ENCODE data around the gene COL27A1. TPM values are rescaled to one million over a fixed set of nuclear protein-coding genes. Genes with fewer than 3 reads are reported as not detected.
A peak's percentile ranks its signal among the peaks of the same experiment; 100 is the strongest.

COL27A1 gene
- total and polyA plus RNA-seq, 7 donors, result 1.4 to 13.3 (median 4.3) TPM

DNA sequence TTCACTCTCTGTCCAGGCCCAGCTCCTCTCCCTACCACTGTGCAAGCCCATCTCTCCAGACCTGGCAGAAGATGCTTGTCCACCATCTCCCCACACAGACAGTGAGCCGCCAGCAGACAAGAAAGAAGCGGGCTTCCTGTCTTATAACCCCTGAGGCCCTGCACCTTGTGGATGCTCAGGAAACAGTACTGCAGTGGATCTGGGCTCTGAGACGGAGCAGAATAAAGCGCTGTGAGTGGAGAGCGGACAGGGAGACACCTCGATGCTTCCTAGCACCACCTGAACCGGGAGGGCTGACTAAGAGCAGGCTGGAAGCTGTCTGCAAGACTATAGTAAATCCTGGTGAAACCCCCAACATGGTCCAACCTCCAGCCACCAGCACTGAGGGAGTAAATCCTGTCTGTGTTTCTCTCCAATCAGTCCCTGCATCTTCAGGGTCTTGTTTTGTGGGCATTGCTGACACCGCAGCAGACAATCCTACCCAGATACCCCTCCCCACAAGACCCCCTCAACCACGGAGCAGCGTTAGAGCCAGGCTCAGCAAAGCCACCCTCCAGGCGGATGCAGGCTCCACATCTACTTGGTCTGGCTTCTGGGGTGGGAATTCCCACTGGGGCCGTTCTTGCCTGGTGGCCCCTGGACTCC is 193.0 kb downstream of the COL27A1 start:
- Histone ChIP-seq H3K9me3 (no peaks in the 10 kb centered on the region), H3K4me3 (no peak overlapping the region), H3K4me1 (peaks cover 0 to 51% (median 36%) of the 10 kb centered on the region in 4 donors), H3K36me3 (peaks cover 14 to 80% (median 21%) of the 10 kb centered on the region in 4 donors), H3K27me3 (no peaks in the 10 kb centered on the region), H3K27ac (peak overlapping the region; percentile 75 to 84 (median 81))
- DNase-seq, result no peak
- intact Hi-C loops (cut with DNase I), result loop anchor here (2.0 kb wide), 3 partner anchors 40 to 156 kb away; partner anchors contain the start of gene WHRN
- WGBS, 2 donors, result 84 to 87% methylated on average over 12 of the region's 12 CpGs
- TF ChIP-seq, protein P1, sequence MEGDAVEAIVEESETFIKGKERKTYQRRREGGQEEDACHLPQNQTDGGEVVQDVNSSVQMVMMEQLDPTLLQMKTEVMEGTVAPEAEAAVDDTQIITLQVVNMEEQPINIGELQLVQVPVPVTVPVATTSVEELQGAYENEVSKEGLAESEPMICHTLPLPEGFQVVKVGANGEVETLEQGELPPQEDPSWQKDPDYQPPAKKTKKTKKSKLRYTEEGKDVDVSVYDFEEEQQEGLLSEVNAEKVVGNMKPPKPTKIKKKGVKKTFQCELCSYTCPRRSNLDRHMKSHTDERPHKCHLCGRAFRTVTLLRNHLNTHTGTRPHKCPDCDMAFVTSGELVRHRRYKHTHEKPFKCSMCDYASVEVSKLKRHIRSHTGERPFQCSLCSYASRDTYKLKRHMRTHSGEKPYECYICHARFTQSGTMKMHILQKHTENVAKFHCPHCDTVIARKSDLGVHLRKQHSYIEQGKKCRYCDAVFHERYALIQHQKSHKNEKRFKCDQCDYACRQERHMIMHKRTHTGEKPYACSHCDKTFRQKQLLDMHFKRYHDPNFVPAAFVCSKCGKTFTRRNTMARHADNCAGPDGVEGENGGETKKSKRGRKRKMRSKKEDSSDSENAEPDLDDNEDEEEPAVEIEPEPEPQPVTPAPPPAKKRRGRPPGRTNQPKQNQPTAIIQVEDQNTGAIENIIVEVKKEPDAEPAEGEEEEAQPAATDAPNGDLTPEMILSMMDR (IDR thresholded peaks at IDR 0.05), result no peak
- no peak for TF ChIP-seq EP300 (IDR thresholded peaks at IDR 0.05)
- TF ChIP-seq POLR2AphosphoS5 (IDR thresholded peaks at IDR 0.05), result no peak
- no peak for TF ChIP-seq POLR2A (IDR thresholded peaks at IDR 0.05)

DNA sequence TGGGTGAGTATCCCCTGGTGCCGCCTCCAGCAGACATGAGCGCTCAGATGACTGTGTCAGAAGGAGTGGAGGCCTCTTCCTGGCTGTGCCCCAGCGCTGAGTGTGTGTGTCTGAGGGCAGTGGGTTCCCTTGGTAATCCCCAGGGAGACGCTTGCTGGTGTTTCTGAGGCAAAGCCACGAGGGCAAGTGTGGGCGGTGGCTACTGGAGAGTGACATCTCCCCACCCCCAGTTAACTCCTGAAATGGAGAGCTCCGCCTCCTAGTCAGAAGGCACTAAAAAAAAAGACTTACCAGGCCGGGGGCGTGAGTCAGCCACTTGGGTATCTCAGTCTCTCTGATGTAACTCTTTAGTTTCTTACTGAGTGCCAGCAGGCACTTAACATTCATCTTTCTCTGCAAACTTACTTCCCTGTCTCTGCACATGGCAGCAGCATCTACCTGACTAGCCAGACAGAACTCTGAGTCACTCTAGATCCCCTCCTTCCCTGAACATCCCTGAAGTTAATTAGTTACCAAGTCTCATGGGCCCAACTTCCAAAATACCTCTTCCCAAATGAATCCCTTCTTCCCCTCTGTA is 193.7 kb downstream of the COL27A1 start:
- H3K4me1 ChIP-seq, result peaks cover 0 to 45% (median 30%) of the 10 kb centered on the region in 4 donors
- H3K9me3 ChIP-seq, result no peaks in the 10 kb centered on the region
- TF ChIP-seq POLR2AphosphoS5 (IDR thresholded peaks at IDR 0.05) (peak; percentile 28 to 80 (median 49)), EP300 (IDR thresholded peaks at IDR 0.05) (peak in 2 of 4 donors; percentile 43 to 78)
- TF ChIP-seq, protein P1 (IDR thresholded peaks at IDR 0.05), result no peak
- WGBS, 2 donors, result 29 to 57% methylated on average over 9 of the region's 9 CpGs
- peak overlapping the region; percentile 75 to 84 (median 81) for H3K27ac ChIP-seq
- H3K4me3 ChIP-seq, result no peak overlapping the region
- H3K36me3 ChIP-seq, result peaks cover 14 to 82% (median 21%) of the 10 kb centered on the region in 4 donors
- intact Hi-C loops (cut with DNase I), result loop anchor here (2.0 kb wide), 3 partner anchors 40 to 156 kb away; partner anchors contain the start of gene WHRN
- DNase-seq, result peak; percentile 95
- H3K27me3 ChIP-seq, result no peaks in the 10 kb centered on the region

DNA sequence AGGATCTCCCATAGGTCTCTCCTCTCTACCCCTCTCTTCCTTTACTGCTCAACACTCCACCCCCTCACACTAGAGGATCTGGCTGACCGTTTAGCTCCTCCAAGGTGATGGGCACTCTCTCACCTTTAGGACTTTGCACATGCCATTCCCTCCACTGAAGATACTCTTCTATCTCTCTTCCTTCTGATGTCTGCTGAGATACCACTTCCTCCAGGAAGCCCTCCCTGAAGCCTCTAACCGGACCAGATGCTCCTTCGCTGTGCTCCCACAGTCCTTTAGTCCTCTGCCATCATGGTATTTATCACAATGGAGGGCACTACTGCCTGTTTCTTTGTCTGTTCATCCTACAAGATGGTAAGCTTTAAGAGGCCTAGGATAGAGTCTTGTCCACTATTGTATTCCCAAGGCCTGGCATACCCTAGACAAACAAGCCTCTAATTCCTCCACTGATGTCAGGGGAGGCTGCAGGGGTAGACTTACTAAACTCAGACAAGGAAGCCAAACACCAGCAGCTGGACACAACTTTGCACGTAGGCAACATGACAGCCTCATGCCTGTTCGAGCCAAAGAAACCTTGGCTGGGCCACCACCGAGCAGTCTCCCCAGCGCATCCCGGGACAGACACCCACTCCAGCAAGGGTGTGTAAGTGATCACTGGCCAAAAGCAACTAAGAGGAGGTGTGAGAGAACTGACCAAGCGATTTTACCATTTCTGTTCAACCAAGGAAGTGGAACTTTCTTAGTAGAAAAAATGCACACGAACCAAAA is 194.6 kb downstream of the COL27A1 start:
- H3K27me3 ChIP-seq, result no peaks in the 10 kb centered on the region
- H3K27ac ChIP-seq, result peak overlapping the region; percentile 75 to 84 (median 81)
- H3K9me3 ChIP-seq, result no peaks in the 10 kb centered on the region
- H3K36me3 ChIP-seq, result peaks cover 14 to 91% (median 21%) of the 10 kb centered on the region in 4 donors
- H3K4me3 ChIP-seq, result no peak overlapping the region
- DNase-seq, result no peak
- intact Hi-C loops (cut with DNase I), result loop anchor here (2.0 kb wide), 3 partner anchors 39 to 155 kb away; partner anchors contain the start of gene WHRN
- TF ChIP-seq POLR2A (IDR thresholded peaks at IDR 0.05) (no peak), POLR2AphosphoS5 (IDR thresholded peaks at IDR 0.05) (no peak), EP300 (IDR thresholded peaks at IDR 0.05) (no peak)
- TF ChIP-seq, protein P1 (IDR thresholded peaks at IDR 0.05), result no peak
- 85 to 90% methylated on average over 10 of the region's 10 CpGs for WGBS, 2 donors
- H3K4me1 ChIP-seq, result peaks cover 0 to 36% (median 22%) of the 10 kb centered on the region in 4 donors

GRCh38 chr9:114350636-114351401 is 195.5 kb downstream of the COL27A1 start:
- intact Hi-C loops (cut with DNase I), result no loop called here
- H3K27ac ChIP-seq, result peak overlapping the region in 2 of 4 donors; percentile 83 to 84
- WGBS, 2 donors, result 93 to 94% methylated on average over 16 of the region's 16 CpGs
- no peaks in the 10 kb centered on the region for H3K9me3 ChIP-seq
- TF ChIP-seq POLR2AphosphoS5 (IDR thresholded peaks at IDR 0.05), result no peak
- TF ChIP-seq, protein P1 (IDR thresholded peaks at IDR 0.05), result no peak
- TF ChIP-seq EP300 (IDR thresholded peaks at IDR 0.05), result no peak
- TF ChIP-seq POLR2A (IDR thresholded peaks at IDR 0.05), result no peak
- H3K27me3 ChIP-seq, result no peaks in the 10 kb centered on the region
- H3K4me3 ChIP-seq, result no peak overlapping the region
- peaks cover 7 to 92% (median 22%) of the 10 kb centered on the region in 4 donors for H3K36me3 ChIP-seq
- no peak for DNase-seq
- H3K4me1 ChIP-seq, result peaks cover 0 to 31% (median 21%) of the 10 kb centered on the region in 4 donors
